CD4-positive, alpha-beta T cell treated with Interleukin-6 for 4 hours (primary cell): ENCODE data around the gene SERINC2.
"Not testable (repeated sequence)": the region's sequence is repeated elsewhere in the genome, so short reads cannot be mapped to it uniquely, and the experiment has no call there.

Experiments used
- DNase-seq: peaks from one replicate; pipeline ENCODE4 v3.0.0-alpha.2; 2020; ENCODE audit warnings: mixed read lengths

SERINC2 gene

GRCh38 chr1:31416101-31416736 is 3.2 kb downstream of the SERINC2 start:
- DNase-seq = no peak

GRCh38 chr1:31417148-31417547 is 4.1 kb downstream of the SERINC2 start:
- DNase-seq = no peak

DNA sequence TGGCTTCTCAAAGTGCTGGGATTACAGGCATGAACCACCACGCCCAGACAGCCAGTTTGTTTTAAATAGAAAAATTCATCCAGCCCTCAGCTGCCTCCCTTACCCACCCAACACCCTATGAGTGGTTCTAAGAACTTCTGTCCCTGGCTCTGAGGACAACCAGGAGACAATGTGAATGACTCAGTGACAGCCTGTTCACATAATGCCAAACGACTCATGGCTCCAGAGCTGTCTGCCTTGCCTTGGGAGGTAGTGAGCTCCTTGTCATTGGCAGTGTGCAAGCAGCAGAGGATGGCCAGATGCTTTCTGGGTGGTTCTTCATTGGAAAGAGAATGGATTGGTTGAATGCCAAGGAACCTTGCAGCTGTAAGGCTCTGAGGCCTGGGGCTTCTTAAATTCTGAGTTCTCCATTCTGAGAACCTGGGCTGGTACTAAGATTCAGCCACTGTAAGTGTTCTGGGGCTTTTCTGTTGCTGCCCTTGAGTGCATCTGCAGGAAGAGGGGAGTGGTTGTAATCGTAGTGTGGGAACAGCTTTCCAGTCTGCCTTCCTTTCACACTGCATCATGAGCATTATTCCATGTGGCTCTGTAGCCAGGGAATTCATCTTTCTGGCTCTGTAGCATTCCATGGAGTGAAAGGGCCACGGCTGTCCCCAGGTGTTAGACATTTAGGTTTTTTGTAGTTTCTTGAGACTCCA is 5.8 kb downstream of the SERINC2 start:
- DNase-seq = no peak

DNA sequence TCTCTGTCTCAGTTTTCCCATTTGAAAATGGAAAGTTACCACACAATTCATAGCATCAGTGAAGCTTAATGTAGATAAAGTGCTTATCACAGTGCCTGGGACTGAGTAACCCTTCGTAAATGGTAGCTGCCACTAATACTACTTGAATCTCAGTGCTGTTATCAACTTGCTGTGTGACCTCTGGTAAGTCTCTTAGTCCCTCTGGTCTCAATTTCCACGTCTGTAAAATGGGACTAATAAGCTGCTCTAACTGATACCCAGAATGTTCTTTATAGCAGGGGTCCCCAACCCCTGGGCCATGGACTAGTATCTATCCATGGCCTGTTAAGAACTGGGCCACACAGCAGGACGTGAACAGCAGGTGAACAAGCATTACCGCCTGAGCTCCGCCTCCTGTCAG is 7.7 kb downstream of the SERINC2 start:
- DNase-seq = no peak

DNA sequence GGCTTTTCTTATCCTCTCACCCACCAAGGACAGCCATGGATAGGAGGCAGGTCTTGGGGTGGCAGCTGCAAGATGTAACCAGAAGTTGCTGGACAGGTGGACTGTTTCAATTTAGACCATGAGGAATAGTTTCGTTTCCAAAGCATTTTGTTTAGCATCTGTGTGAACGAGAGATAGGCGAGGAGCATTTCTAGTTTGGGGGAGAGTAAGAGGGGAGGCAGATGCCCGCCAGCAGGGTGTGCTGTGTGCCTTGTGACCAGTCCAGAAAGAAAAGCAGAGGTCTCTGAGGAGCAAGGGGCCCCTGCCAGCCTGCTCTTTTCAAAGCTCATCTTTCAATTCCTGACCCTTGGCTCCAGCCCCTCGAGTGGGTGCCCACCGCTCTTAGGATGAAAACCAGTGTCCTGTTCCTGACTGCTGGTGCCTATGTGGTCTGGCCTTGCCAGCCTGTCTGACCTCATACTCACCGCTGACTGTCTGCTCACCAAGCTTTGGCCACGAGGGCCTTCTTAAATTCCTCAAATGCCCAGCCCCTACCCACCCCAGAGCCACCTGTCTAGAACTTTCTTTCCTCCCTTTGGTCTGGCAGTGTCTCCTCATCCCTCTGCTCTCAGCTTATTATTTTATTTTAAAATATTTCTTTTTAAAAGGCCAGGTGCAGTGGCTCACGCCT is 8.5 kb downstream of the SERINC2 start:
- no peak for DNase-seq

DNA sequence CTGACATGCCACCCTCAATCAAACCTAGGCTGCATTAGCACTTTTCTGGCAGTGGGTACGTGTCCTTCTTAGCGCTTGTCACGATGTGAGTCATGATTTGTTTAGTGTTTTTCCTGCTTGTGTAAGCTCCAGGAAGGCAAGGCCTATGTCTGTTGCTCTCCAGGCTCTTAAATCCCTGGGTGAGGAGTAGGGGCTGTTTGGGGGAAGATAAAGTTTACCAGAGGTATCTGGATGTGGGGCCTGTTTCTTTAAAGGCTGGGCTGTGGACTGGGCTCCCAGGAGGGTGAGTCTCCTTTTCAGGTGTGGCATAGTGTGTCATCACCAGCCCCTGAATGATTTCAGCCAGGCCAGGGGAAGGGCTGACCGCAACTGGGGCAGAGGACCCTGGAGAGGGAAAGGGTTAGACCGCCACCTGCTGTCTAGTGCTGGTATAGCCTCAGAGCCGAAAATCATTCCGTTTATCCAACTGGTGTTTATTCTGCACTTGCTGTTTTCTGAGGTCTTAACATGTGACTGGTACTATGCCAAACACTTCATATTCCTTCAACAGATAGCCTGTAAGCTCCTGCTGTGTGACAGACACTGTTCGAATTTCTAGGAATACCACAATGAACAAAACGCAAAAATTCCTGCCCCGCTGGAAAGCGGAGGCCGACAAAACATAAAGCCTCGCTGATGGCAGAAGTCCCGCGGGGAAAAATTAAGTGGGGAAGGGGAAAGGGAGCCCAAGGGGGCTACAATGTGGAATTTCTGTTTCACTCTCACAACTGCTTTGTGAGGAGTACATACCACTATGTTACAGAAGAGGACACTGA is 9.7 kb downstream of the SERINC2 start:
- DNase-seq = peak; percentile 67

- no peak for DNase-seq
These were observed 10.5 kb downstream of the SERINC2 start for GRCh38 chr1:31423418-31423947.

- no peak for DNase-seq
These were observed 11.6 kb downstream of the SERINC2 start for GRCh38 chr1:31424568-31424967.

DNA sequence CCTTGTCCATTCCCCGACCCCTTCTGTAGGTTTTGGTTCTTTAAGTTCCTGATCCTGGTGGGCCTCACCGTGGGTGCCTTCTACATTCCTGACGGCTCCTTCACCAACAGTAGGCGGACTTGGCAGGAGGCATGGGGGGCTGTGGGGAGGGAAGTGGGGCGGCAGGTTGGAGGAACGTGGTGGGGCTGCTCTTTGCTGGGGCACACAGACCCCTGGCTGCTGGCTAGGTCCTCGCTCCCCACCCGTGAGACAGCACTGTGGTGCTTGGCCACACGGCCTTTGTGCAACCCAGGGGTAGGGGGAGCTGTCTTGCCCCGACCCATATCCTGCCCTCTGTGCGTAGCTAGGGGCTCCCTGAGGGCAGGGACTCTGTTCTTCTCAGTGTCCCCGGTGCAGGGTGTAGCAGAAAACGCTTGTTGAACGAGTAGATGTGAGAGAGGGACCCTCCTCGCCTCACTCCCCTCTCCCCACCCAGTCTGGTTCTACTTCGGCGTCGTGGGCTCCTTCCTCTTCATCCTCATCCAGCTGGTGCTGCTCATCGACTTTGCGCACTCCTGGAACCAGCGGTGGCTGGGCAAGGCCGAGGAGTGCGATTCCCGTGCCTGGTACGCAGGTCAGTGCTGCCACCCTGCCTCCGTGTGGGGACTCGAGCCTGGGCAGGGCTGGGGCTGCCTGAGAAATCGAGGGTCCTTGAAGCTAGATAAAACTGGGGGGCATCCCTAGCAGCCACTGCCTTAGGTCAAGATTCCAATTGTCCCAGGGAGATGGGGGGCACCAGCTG is 12.5 kb downstream of the SERINC2 start:
- no peak for DNase-seq

- DNase-seq = no peak
These were observed 13.4 kb downstream of the SERINC2 start for GRCh38 chr1:31426249-31426922.

GRCh38 chr1:31427322-31427721 is 14.3 kb downstream of the SERINC2 start:
- DNase-seq = no peak

- DNase-seq = no peak
These were observed 15.6 kb downstream of the SERINC2 start for GRCh38 chr1:31428436-31429221.

- no peak for DNase-seq
These were observed 16.6 kb downstream of the SERINC2 start for GRCh38 chr1:31429583-31429982.

- DNase-seq = not testable (repeated sequence)
These were observed 18.6 kb downstream of the SERINC2 start for GRCh38 chr1:31431351-31432257.

DNA sequence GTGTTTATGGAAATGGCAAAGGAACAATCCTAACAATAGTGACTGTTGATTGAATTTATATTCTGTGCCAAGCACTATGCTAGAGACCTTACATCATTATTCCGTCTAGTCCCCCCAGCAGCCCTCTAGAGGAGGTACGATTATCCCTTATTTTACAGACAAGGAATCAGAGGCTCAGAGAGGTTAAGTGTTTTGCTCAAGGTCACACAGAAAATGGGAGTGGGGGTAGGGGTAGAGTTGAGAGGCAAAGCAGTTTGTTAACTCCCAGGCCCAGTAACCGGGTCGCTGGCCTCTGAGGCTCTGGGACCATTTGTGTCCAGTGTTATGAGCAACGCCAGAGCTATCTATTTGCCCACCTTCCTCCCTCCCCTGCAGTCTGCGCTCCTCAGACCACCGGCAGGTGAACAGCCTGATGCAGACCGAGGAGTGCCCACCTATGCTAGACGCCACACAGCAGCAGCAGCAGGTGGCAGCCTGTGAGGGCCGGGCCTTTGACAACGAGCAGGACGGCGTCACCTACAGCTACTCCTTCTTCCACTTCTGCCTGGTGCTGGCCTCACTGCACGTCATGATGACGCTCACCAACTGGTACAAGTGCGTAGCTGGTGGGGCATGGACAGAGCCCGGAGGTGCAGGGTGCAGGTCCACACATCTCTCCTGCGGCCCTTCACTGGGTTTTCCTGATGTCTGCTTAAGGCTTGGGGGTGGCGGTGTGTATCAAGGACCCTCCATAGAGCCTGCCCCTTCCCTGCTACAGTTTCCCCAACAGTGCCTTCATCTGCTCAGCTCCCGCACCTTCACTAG is 19.8 kb downstream of the SERINC2 start:
- DNase-seq = no peak

GRCh38 chr1:31433396-31433930 is 20.4 kb downstream of the SERINC2 start:
- DNase-seq = no peak

DNA sequence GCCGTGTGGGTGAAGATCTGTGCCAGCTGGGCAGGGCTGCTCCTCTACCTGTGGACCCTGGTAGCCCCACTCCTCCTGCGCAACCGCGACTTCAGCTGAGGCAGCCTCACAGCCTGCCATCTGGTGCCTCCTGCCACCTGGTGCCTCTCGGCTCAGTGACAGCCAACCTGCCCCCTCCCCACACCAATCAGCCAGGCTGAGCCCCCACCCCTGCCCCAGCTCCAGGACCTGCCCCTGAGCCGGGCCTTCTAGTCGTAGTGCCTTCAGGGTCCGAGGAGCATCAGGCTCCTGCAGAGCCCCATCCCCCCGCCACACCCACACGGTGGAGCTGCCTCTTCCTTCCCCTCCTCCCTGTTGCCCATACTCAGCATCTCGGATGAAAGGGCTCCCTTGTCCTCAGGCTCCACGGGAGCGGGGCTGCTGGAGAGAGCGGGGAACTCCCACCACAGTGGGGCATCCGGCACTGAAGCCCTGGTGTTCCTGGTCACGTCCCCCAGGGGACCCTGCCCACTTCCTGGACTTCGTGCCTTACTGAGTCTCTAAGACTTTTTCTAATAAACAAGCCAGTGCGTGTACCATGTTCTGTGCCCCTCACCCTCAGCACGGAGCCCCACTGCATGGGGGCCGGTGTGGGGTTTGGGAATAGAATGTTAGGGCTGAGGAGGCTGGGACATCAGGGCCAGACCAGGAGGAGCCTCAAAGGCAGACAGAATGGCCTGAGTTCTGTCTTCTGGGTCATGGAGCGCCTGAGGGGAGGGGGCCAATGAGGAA is 21.3 kb downstream of the SERINC2 start:
- no peak for DNase-seq

GRCh38 chr1:31434979-31435378 is 22.0 kb downstream of the SERINC2 start:
- no peak for DNase-seq
